SH-SY5Y (cell line): ENCODE data around the gene SEL1L2.

Experiments used
- GATA2 ChIP-seq: IDR thresholded peaks from 2 replicates; pipeline ENCODE4 v1.6.1; 2011; ENCODE audit warnings: mild to moderate bottlenecking, low read depth, low read length
- GATA3 ChIP-seq: IDR thresholded peaks from 2 replicates; pipeline ENCODE4 v1.6.1; 2011; ENCODE audit warnings: low read depth, mild to moderate bottlenecking, low read length, moderate library complexity

GRCh38 chr20:13953227-13953626 is 37.2 kb downstream of the SEL1L2 start:
- TF ChIP-seq GATA3 (no peak), GATA2 (no peak)
